Memory B cell (primary cell): ENCODE data around the gene ZNF215.
"Not testable (repeated sequence)": the region's sequence is repeated elsewhere in the genome, so short reads cannot be mapped to it uniquely, and the experiment has no call there.

ENCODE experiments used
- ATAC-seq: fragments of 150-1000 bp; cut with Tn5 transposase; 2 replicates; pipeline ENCODE4 v1.10.0; 2021; ENCODE audit warnings: low read depth, mild to moderate bottlenecking, moderate library complexity
- DNase-seq, 2 donors: peaks; one replicate each; pipeline ENCODE4 v3.0.0; 2022; ENCODE audit warnings: low spot score in 2 of 2
- H3K27ac Mint-ChIP-seq: one replicate; pipeline ENCODE4 v1.8.0; 2022; ENCODE audit warnings: mild to moderate bottlenecking, moderate library complexity, mixed read lengths
- H3K27me3 Mint-ChIP-seq: one replicate; pipeline ENCODE4 v1.8.0; 2022; ENCODE audit warnings: mixed read lengths
- H3K36me3 Mint-ChIP-seq: one replicate; pipeline ENCODE4 v1.8.0; 2022; ENCODE audit warnings: mild to moderate bottlenecking, mixed read lengths
- H3K4me1 Mint-ChIP-seq: one replicate; pipeline ENCODE4 v1.8.0; 2022; ENCODE audit warnings: mixed read lengths
- H3K4me3 Mint-ChIP-seq: one replicate; pipeline ENCODE4 v1.8.0; 2022; ENCODE audit warnings: mild to moderate bottlenecking, moderate library complexity, mixed read lengths
- H3K9me3 Mint-ChIP-seq: one replicate; pipeline ENCODE4 v1.8.0; 2022; ENCODE audit warnings: mixed read lengths

The ZNF215 gene

DNA sequence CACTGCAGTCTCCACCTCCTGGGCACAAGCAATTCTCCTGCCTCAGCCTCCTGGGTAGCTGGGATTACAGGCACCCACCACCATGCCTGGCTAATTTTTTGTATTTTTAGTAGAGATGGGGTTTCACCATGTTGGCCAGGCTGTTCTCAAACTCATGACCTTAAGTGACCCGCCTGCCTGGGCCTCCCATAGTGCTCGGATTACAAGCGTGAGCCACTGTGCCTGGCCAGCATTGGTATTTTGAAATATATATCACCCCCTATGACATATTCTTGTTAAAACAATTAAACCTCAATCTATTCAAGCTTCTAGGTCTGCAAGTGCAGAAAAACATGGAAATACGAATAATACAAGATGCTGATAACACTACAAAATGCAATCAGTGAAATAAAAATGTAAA is 43.6 kb downstream of the ZNF215 start:
- H3K27ac Mint-ChIP-seq, H3K27me3 Mint-ChIP-seq, ATAC-seq, H3K36me3 Mint-ChIP-seq, H3K4me1 Mint-ChIP-seq, H3K9me3 Mint-ChIP-seq, DNase-seq, H3K4me3 Mint-ChIP-seq: not testable (repeated sequence)

DNA sequence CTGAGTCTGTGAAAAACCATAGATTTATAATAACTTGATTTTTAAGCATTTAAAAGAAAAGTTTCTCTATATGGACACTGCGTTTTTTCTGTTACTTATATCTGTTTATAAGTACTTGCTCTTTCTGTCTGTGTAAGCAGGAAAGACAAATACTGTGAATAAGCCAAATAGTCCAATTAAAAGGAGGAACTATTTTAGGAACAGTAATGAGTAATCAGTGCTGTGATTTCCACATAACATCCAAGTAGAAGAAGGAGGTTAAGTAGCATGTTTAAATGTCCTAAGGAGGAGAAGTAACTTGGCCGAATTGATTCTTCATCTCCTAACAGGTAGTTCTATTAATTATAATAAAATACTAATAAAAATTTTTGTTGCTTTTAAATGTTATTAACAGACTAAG is 53.1 kb downstream of the ZNF215 start:
- no peaks in the 10 kb centered on the region for H3K4me1 Mint-ChIP-seq
- DNase-seq (no peak), ATAC-seq (no peak)
- H3K36me3 Mint-ChIP-seq = no peaks in the 10 kb centered on the region
- no peaks in the 10 kb centered on the region for H3K9me3 Mint-ChIP-seq
- no peaks in the 10 kb centered on the region for H3K27me3 Mint-ChIP-seq
- H3K27ac Mint-ChIP-seq = no peak overlapping the region
- no peak overlapping the region for H3K4me3 Mint-ChIP-seq

DNA sequence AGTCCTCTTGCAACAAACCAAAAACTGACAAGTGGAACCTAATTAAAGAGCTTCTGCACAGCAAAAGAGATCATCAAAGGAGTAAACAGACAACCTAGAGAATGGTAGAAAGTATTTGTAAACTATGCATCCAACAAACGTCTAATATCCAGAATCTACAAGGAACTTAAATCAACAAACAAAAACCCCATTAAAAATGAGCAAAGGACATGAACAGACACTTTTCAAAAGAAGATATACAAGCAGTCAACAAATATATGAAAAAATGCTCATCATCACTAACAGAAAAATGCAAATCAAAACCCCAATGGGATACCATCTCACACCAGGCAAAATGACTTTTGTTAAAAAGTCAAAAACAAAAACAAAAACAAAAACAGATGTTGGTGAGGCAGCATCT is 60.3 kb downstream of the ZNF215 start:
- ATAC-seq = no peak
- Mint-ChIP-seq H3K4me3 (no peak overlapping the region), H3K4me1 (no peaks in the 10 kb centered on the region), H3K9me3 (no peaks in the 10 kb centered on the region), H3K36me3 (no peaks in the 10 kb centered on the region), H3K27ac (no peak overlapping the region), H3K27me3 (no peaks in the 10 kb centered on the region)
- DNase-seq = no peak

DNA sequence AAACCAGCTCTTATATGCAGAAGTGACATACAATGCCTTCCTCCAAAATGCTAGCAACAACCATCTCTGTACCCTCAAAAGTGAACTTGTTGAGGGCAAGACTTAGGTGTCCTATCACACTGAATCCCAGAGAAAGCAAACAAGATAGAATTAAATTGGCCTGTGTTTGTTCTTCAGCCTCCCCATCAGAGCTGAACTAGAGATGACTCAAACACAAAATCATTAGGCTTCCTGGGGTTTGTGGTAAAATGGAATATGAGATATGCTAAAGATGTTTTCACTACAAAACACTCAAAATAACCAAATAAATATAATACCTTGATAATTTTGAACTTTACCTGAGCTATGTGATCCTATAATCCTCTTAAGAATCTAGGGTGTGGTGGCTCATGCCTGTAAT is 62.3 kb downstream of the ZNF215 start:
- Mint-ChIP-seq H3K36me3 (peaks cover 2% of the 10 kb centered on the region), H3K27ac (no peak overlapping the region), H3K9me3 (no peaks in the 10 kb centered on the region), H3K27me3 (no peaks in the 10 kb centered on the region), H3K4me3 (no peak overlapping the region), H3K4me1 (no peaks in the 10 kb centered on the region)
- no peak for DNase-seq
- ATAC-seq = no peak

DNA sequence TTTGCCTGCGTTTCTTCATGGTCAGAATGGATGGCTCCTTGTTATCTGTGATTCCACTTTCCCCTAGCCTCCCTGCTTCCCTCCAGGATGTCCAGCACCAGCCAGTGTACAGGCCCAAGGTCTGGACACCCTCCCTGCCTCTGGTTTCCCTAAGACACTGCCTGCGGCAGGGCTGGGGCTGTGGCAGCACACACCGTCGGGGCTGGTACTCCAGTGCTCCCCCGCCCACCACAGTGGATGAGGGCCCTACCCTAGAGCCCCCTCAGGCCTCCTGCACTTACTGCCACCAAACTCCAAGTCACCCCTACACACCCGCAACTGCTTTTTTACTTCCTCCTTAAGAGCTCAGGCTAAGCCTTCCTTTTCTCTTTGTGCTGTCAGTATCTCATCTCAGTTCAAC is 65.0 kb downstream of the ZNF215 start:
- H3K27ac Mint-ChIP-seq = no peak overlapping the region
- H3K4me1 Mint-ChIP-seq = no peaks in the 10 kb centered on the region
- DNase-seq (no peak), ATAC-seq (no peak)
- no peaks in the 10 kb centered on the region for H3K9me3 Mint-ChIP-seq
- peaks cover 2% of the 10 kb centered on the region for H3K36me3 Mint-ChIP-seq
- no peaks in the 10 kb centered on the region for H3K27me3 Mint-ChIP-seq
- no peak overlapping the region for H3K4me3 Mint-ChIP-seq

DNA sequence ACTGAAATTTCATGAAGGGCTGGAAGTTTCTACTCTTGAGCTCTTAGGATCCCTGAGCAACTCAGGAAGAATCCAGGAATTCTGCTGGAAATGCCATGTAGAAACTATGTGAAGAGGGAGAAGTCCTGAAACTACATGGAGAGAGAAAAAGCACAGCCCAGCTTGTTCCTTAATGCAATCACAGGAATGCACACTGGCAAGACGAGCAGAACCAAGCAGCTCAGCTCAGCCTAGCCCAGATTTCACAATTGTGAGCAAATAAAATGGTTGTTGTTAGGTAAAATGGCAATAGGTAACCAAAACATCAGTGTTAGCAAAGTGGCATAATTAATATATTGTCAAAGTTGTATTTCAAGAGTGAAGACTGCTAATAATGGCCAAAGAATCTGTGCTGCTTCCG is 65.8 kb downstream of the ZNF215 start:
- H3K4me1 Mint-ChIP-seq = no peaks in the 10 kb centered on the region
- no peaks in the 10 kb centered on the region for H3K27me3 Mint-ChIP-seq
- H3K9me3 Mint-ChIP-seq = no peaks in the 10 kb centered on the region
- no peak overlapping the region for H3K4me3 Mint-ChIP-seq
- ATAC-seq (no peak), DNase-seq (no peak)
- H3K27ac Mint-ChIP-seq = no peak overlapping the region
- H3K36me3 Mint-ChIP-seq = peaks cover 2% of the 10 kb centered on the region

DNA sequence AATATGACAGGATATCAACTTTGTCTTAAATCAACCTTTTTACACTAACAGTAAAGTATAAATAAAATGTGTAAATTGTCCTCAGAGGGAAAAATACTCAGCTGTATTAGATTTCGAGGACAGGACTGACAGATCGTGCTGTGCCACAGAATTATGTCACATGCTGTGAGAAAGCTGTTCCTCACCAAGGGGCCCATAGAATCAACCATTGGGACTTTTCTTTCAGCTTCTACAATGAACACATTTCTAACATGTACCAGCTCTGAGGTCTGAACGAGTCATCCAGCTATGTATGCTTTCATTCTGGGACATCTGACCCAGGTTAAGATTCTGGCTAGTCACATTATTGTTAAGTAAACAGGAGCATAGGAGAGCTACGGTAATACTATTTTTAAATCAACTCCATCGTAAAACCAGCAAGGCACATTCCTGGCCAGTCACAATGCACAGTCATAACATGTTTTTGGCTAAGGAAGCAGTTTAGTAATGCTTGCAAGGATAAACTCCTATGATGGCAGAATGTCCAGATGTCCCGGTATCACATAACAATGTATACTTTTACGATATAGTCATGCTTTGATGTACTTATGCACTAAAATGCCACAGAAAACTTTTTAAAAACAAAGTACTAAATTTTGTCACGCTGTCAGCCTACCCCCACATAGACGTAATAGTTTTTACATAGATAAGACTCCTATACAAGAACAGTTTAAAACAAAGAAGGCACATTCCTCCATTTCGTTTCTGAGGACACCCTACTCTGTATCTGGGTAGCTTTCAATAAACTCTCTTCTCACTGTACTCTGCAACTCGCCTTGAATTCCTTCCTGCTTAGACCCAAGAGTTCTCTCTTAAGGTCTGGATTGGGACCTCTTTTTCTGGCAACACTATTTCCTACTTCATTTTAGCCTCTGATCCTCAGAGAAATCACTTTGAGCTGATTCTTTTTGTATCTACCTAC is 66.5 kb downstream of the ZNF215 start:
- peaks cover 2% of the 10 kb centered on the region for H3K36me3 Mint-ChIP-seq
- no peaks in the 10 kb centered on the region for H3K9me3 Mint-ChIP-seq
- H3K27ac Mint-ChIP-seq = no peak overlapping the region
- ATAC-seq (no peak), DNase-seq (no peak)
- H3K4me1 Mint-ChIP-seq = no peaks in the 10 kb centered on the region
- no peak overlapping the region for H3K4me3 Mint-ChIP-seq
- no peaks in the 10 kb centered on the region for H3K27me3 Mint-ChIP-seq

DNA sequence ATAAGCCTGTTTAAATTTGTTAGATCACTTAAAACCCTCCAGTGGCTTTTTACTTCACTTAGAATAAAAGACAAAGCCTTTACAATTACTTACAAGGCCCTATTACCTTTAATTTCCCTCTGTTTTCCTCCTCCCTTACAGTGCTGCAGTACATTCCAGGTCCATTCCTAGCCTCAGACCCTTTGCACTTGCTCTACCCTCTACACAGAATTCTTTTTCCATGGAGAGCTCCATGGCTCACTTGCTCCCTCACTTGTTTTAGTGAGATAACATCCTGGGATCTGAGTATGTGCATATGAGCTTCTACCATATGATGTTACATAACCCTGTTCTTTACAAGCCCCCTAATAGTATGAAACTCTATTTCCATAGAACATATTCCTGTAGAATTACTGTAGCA is 69.5 kb downstream of the ZNF215 start:
- Mint-ChIP-seq H3K27ac (no peak overlapping the region), H3K36me3 (peaks cover 3% of the 10 kb centered on the region), H3K9me3 (no peaks in the 10 kb centered on the region), H3K27me3 (no peaks in the 10 kb centered on the region), H3K4me1 (no peaks in the 10 kb centered on the region), H3K4me3 (no peak overlapping the region)
- DNase-seq (no peak), ATAC-seq (no peak)

DNA sequence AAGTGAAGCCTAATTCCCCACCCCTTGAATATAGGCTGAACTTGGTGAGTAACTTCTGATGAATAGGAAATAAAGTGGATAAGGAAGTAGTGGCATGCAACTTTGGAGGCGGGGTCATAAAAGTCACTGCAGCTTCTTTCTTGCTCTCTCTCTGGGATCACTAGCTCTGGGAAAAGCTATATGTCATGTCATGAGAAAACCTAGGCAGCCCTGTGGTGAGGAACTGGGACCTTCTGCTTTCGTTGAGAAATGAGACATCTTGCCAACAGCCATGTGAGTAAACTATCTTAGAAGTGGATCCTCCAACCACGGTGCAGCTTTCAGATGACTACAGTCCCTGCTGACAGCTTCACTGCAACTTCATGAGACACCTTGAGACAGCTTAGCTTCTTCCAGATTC is 78.3 kb downstream of the ZNF215 start:
- no peak for ATAC-seq

More for the DNA sequence above, 78.3 kb downstream of the ZNF215 start:
- H3K9me3 Mint-ChIP-seq = no peaks in the 10 kb centered on the region
- H3K4me3 Mint-ChIP-seq = no peak overlapping the region
- no peaks in the 10 kb centered on the region for H3K36me3 Mint-ChIP-seq
- DNase-seq = no peak
- no peak overlapping the region for H3K27ac Mint-ChIP-seq
- no peaks in the 10 kb centered on the region for H3K4me1 Mint-ChIP-seq
- H3K27me3 Mint-ChIP-seq = peaks cover 4% of the 10 kb centered on the region
